GM13976 (cell line): ENCODE measurements around the gene BASP1.
A peak's percentile ranks its signal among the peaks of the same experiment; 100 is the strongest.

ENCODE experiments used
- DNase-seq: peaks from one replicate; pipeline ENCODE4 v3.0.0; 2012; ENCODE audit warnings: low spot score
- in situ Hi-C: fragments of 300-500 bp; cut with MboI; formaldehyde crosslinking; loops from one replicate; pipeline ENCODE4 v1.12.0; 2022; ENCODE audit warnings: low sequenced_read_pairs, mixed read lengths, inconsistent platforms; ENCODE audit not compliant: unreplicated experiment
- TF ChIP-seq, protein P1 (sequence below): IDR thresholded peaks from 2 replicates; pipeline ENCODE4 v1.5.1; 2012; ENCODE audit warnings: borderline replicate concordance, mild to moderate bottlenecking; ENCODE audit not compliant: insufficient read depth; ENCODE audit errors: extremely low read depth, missing control alignments, control extremely low read depth

Gene BASP1

GRCh38 chr5:17260549-17260948 lies 43.1 kb downstream of the BASP1 start:
- in situ Hi-C loops, result loop anchor here (25.0 kb wide), 1 partner anchor 1477 kb away; no protein-coding TSS in a partner anchor
- DNase-seq, result no peak
- TF ChIP-seq, protein P1, sequence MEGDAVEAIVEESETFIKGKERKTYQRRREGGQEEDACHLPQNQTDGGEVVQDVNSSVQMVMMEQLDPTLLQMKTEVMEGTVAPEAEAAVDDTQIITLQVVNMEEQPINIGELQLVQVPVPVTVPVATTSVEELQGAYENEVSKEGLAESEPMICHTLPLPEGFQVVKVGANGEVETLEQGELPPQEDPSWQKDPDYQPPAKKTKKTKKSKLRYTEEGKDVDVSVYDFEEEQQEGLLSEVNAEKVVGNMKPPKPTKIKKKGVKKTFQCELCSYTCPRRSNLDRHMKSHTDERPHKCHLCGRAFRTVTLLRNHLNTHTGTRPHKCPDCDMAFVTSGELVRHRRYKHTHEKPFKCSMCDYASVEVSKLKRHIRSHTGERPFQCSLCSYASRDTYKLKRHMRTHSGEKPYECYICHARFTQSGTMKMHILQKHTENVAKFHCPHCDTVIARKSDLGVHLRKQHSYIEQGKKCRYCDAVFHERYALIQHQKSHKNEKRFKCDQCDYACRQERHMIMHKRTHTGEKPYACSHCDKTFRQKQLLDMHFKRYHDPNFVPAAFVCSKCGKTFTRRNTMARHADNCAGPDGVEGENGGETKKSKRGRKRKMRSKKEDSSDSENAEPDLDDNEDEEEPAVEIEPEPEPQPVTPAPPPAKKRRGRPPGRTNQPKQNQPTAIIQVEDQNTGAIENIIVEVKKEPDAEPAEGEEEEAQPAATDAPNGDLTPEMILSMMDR, result no peak

- no peak for DNase-seq
- TF ChIP-seq, protein P1, result no peak
- in situ Hi-C loops, result loop anchor here (25.0 kb wide), 1 partner anchor 1476 kb away; no protein-coding TSS in a partner anchor
Measured at GRCh38 chr5:17261075-17261474, 43.6 kb downstream of the BASP1 start.

DNA sequence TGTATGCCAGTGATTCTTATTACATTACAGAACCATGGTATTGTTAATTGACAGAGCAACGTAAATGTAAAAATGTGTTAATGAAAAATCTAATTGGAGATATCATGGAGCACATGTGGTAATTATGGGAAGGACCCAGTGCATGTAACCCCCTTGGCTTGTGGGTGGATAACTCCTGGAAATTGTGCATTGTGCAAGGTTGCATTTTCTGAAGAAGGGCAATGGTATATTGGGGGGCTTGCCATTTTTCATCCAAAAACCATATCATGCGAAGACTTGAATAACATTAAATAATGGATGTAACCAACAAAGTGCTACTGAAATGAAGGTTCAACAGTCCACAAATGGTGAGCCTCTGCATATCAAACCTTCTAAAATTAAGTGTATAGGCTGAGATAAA lies 47.6 kb downstream of the BASP1 start:
- TF ChIP-seq, protein P1, result no peak
- in situ Hi-C loops, result loop anchor here (25.0 kb wide), 1 partner anchor 1472 kb away; no protein-coding TSS in a partner anchor
- DNase-seq, result no peak

GRCh38 chr5:17267106-17267505 lies 49.7 kb downstream of the BASP1 start:
- DNase-seq, result peak; percentile 55
- in situ Hi-C loops, result loop anchor here (25.0 kb wide), 1 partner anchor 1470 kb away; no protein-coding TSS in a partner anchor

GRCh38 chr5:17269201-17269600 lies 51.8 kb downstream of the BASP1 start:
- in situ Hi-C loops, result loop anchor here (25.0 kb wide), 1 partner anchor 1468 kb away; no protein-coding TSS in a partner anchor
- DNase-seq, result no peak
- TF ChIP-seq, protein P1, result no peak

More at GRCh38 chr5:17267106-17267505, 49.7 kb downstream of the BASP1 start:
- TF ChIP-seq, protein P1, result no peak

- TF ChIP-seq, protein P1, result no peak
- DNase-seq, result no peak
- in situ Hi-C loops, result loop anchor here (10.0 to 25.0 kb wide), 2 partner anchors 47 to 1465 kb away; no protein-coding TSS in a partner anchor
Measured at GRCh38 chr5:17272111-17272510, 54.7 kb downstream of the BASP1 start.
